Left cardiac atrium (tissue), 4 donors: Measurements from ENCODE around the gene ATF6. TPM values are rescaled to one million over a fixed set of nuclear protein-coding genes. Genes with fewer than 3 reads are reported as not detected.
"Not testable (repeated sequence)": the region's sequence is repeated elsewhere in the genome, so short reads cannot be mapped to it uniquely, and the experiment has no call there.

Source experiments
- ATAC-seq, 2 donors: fragments of 200-7000 bp; cut with Tn5 transposase; one replicate each; pipeline ENCODE4 v1.9.1; 2020; ENCODE audit warnings: mild to moderate bottlenecking in 2 of 2, moderate library complexity in 2 of 2
- DNase-seq: peaks from one replicate; pipeline ENCODE4 v3.0.0-alpha.2; 2020
- intact Hi-C, 2 donors: fragments of 100-400 bp; cut with DNase I; formaldehyde crosslinking; loops; one replicate each; pipeline versions ENCODE4 v1.14.1 to v1.15.1; 2022 to 2023
- total RNA-seq, 2 donors: library from RNA; stranded (reverse); fragmentation: NEBNext Ultra II Directional; extraction: Animal tissue kit (Norgen Biotek cat#: 25700); gene quantifications; one replicate each; pipeline ENCODE4 v1.2.1, GENCODE V29; 2021
- donor health status: DM: no; HTN: yes; CAD: no.
- donor health status: DM: no; HTN: yes; CAD: no; lungs with severe emphysema.
- donor health status: DM: yes; HTN: yes; CAD: no.
- donor health status: Dilated cardiomyopathy.

ATF6 gene
- total RNA-seq, 2 donors from 2014 or later = 14.4 to 20.3 TPM

DNA sequence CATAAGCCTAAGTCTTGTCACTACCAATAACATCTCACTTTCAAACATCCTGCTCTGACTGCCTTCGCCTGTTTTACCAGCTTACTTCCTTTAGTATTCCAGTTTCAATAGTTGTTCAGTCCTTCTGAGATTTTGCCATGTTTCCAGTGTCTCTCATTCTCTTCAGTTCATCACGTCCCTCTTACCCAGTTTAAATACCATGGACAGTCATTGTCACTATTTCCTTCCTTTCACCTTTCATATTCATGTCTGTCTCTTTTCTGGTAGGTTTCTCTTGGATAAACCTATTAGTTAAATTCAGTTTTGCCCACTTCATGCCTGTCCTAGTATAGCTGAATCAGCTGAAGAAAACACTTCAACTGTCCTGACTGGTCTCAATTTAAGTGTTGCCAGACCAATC, 5.9 kb downstream of the ATF6 start:
- intact Hi-C loops = no loop called here
- DNase-seq (no peak), ATAC-seq (no peak)

GRCh38 chr1:161772397-161772796, 6.3 kb downstream of the ATF6 start:
- intact Hi-C loops = no loop called here
- DNase-seq = no peak
- ATAC-seq = peak; percentile 30 to 66

DNA sequence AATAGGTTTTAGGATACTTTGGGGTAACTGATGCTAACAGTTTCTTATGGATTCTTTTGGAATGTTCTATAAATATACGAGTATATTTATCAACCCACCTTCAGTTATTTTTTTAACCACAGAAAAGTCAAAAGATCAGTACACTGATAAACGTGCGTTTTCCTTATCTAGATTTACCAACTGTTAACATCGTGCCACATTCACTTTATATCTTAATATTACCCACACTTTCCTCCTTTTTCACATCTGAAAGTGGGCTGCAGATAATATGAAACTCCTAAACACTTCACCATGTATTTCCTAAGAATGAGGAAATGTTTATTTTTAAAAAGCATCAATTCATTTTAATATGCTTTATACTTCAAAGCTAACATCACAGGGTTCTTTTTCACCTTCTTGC, 7.7 kb downstream of the ATF6 start:
- DNase-seq (no peak), ATAC-seq (no peak)
- intact Hi-C loops = no loop called here

GRCh38 chr1:161777261-161777660, 11.1 kb downstream of the ATF6 start:
- ATAC-seq = no peak
- intact Hi-C loops = no loop called here
- no peak for DNase-seq

DNA sequence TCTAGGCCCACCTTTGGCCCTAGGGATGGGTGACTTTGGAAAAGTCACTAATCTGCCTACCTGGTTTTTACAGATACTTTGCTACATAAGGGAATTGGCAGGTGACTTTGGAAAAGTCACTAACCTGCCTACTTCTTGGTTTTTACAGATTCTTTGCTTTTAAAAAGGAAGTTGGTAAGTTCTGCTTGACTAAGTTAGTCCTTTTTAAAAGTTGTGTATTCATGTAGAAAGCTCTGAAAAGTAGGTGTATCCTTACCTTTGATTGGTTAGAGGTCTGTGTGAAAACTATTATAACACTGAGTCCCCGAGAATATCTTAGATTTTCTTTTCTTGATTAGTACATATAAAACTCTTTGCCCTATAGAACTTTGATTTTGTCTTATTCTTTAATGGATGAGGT, 12.4 kb downstream of the ATF6 start:
- ATAC-seq (no peak), DNase-seq (no peak)
- intact Hi-C loops = no loop called here

DNA sequence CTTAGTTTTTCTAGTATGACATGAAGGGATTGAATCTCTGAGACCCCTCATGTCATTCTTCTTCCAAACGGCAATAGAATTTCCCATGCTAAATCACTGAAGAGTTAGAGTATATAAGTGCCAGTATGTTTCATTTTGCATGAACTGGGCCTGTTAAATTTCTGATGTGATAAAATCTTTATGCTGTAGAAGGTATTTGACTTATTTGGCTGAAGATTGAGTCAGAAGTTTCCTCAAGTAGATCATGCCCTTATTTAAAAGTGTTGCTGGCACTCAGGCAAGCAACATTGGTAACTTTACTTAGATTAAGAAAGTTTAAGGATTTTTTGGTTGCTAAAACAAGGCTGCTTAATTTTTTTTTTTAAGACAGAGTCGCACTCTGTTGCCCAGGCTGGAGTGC, 13.3 kb downstream of the ATF6 start:
- DNase-seq (no peak), ATAC-seq (no peak)
- intact Hi-C loops = no loop called here

DNA sequence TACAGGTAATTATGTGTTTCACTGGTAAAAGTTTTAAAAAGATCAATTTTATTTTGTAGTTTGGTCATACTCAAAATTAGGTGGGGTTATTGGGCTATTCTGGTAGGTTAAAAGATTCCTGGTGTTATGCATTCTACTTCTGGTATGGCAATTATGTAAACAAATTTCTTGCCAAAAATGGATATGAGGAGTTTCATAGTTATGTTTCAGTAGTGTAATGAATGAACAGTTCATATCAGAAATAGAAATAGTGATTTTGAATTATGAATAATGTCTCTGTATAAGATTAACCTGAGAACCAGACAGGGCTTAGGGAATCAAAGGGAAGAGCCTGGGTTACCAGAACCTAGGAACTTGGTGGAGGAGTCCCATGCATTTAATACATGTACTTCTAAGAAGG, 15.9 kb downstream of the ATF6 start:
- no peak for DNase-seq
- no peak for ATAC-seq

DNA sequence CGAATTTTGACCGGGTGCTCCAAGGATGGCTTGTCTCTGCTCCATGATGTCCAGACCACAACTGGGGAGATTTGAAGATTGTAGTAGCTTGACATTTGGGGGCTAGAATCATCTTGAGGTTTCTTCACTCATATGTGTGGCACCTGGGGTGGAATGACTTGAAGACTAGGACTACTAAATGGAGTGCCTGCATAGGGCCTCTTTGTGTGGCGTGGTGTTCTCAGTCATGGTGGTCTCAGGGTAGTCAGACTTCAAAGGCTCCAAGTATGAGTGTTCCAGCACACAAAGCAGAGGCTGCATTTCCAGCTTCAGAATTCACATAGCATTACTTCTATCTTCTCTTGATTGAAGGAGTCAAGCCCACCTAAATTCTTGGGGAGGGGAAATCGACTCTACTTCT, 16.8 kb downstream of the ATF6 start:
- ATAC-seq (no peak), DNase-seq (no peak)
- intact Hi-C loops = no loop called here

More for the DNA sequence above, 15.9 kb downstream of the ATF6 start:
- intact Hi-C loops = no loop called here

- DNase-seq (no peak), ATAC-seq (peak in 1 of 2 donors; percentile 37)
- intact Hi-C loops = no loop called here
Measured at GRCh38 chr1:161784968-161785367, 18.8 kb downstream of the ATF6 start.

GRCh38 chr1:161787355-161787754, 21.2 kb downstream of the ATF6 start:
- no peak for ATAC-seq
- intact Hi-C loops = no loop called here
- DNase-seq = no peak

DNA sequence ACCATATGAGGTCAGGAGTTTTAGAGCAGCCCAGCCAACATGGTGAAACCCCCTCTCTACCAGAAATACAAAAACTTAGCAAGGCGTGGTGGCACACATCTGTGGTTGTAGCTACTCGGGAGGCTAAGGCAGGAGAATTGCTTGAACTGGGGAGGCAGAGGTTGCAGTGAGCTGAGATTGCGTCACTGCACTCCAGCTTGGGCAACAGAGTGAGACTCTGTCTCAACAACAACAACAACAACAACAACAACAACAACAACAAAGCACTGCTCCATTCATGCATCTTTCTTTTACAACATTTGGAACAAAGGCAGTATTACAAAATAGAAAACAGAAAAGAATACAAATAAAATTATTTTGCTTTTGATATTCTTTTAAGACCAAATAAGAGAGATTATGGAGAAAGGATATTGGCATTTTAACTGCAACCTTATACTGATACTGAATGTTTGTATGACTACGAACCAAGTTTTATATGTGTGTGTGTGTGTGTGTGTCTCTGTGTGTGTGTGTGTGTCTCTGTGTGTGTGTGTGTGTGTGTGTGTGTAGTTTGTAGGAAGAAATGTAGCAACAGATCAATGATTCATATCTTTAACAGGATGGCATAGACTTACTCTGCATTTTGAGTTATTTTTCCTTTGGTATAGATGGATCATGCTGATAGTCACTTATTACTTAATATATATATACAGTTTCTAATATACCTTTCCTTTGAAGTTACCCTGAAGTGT, 24.6 kb downstream of the ATF6 start:
- intact Hi-C loops = loop anchor here in 1 of 2 donors (5.0 kb wide), 1 partner anchor 247 kb away; no protein-coding TSS in a partner anchor
- ATAC-seq = no peak
- no peak for DNase-seq

DNA sequence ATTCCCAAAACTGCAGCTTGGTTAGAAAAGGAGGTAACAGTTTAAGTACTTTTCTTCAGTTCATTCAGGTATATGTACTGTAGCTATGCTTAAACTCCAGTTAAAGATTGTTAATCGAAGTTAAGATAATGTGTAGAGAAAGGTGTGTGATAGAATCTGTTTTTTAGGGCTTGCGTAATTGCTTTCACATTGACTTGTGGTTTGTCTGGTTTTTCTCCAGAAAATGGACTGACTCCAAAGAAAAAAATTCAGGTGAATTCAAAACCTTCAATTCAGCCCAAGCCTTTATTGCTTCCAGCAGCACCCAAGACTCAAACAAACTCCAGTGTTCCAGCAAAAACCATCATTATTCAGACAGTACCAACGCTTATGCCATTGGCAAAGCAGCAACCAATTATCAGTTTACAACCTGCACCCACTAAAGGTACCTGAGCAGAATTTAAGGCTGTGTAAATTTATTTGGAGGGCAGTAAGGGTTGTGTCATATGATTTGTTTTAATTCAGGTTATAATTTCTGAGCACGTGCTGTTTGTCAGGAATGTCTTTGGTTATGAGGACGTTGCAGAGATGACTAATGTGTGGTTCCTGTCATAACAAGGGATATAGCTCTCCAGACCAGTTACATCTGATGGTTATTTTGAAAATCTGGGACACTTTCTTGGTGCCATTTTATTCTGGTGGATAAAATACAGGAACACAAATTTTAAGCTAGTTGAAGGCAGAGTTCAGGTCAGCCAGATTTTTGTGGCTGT, 26.0 kb downstream of the ATF6 start:
- ATAC-seq = no peak
- intact Hi-C loops = loop anchor here in 1 of 2 donors (5.0 kb wide), 1 partner anchor 245 kb away; no protein-coding TSS in a partner anchor
- no peak for DNase-seq

GRCh38 chr1:161792740-161793139, 26.6 kb downstream of the ATF6 start:
- no peak for DNase-seq
- intact Hi-C loops = loop anchor here (1.0 to 5.0 kb wide), 2 partner anchors 244 to 245 kb away; no protein-coding TSS in a partner anchor

GRCh38 chr1:161799792-161800191, 33.7 kb downstream of the ATF6 start:
- ATAC-seq = no peak

More at GRCh38 chr1:161792740-161793139, 26.6 kb downstream of the ATF6 start:
- ATAC-seq = peak in 1 of 2 donors; percentile 58

GRCh38 chr1:161801955-161802354, 35.8 kb downstream of the ATF6 start:
- no peak for ATAC-seq
- intact Hi-C loops = no loop called here
- DNase-seq = no peak

More at GRCh38 chr1:161799792-161800191, 33.7 kb downstream of the ATF6 start:
- DNase-seq = no peak
- intact Hi-C loops = no loop called here

- DNase-seq (no peak), ATAC-seq (no peak)
- intact Hi-C loops = no loop called here
Measured at GRCh38 chr1:161803181-161803580, 37.1 kb downstream of the ATF6 start.

DNA sequence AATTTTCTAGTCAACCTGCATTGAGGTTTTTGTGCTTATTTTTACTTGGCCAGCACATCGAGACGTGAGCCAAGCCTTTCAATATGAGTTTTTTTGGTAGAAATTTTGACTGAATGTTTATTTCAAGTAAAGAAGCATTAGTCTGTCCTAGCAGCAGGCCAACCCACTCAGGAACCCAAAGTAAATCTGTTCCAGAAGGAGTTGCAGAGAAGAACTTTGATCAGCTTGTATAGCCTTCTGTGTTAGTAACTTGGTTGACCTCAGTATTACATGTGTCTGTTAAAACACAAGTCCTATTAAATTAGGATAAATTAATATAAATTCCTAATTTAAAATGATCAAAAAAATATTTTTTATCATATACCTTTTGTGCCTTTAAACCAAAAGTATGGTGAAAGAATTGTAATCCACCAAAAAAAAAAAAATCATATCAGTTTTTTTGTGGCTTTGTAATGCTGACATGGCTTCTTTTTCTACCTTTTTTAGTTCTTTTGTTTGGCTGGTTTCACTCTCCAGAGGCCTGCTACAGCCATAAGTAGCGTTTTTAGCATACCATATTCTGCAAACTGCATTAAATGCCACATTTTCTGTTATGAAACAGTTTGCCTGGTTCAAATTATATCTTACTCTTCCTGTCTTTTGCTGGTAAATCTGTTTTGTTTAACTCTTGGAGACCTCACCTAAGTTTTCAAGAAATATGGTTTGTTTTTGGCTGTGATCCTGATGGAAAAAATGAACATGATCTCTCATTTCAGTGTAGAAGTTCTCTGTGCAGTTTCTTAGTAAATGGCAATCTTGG, 39.5 kb downstream of the ATF6 start:
- intact Hi-C loops = no loop called here
- ATAC-seq = no peak
- DNase-seq = no peak

GRCh38 chr1:161809202-161809601, 43.1 kb downstream of the ATF6 start:
- intact Hi-C loops, DNase-seq, ATAC-seq: not testable (repeated sequence)

DNA sequence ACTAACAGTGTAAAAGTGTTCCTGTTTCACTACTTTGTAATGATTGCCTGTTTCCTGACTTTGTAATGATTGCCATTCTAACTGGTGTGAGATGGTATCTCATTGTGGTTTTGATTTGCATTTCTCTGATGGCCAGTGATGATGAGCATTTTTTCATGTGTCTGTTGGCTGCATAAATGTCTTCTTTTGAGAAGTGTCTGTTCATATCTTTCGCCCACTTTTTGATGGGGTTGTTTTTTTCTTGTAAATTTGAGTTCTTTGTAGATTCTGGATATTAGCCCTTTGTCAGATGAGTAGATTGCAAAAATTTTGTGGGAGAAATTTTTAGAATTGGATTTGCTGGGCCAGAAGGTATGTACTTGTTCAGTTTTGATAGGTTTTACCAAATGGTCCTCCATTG, 43.5 kb downstream of the ATF6 start:
- intact Hi-C loops, DNase-seq, ATAC-seq: not testable (repeated sequence)

GRCh38 chr1:161810780-161811179, 44.7 kb downstream of the ATF6 start:
- intact Hi-C loops = no loop called here
- ATAC-seq = no peak
- no peak for DNase-seq
